HG03469 (cell line): ENCODE results near the gene CDCA4.

ENCODE experiments used
- ATAC-seq: cut with Tn5 transposase; IDR thresholded peaks from one replicate; pipeline ENCODE4 v1.9.1; 2021; ENCODE audit warnings: mild to moderate bottlenecking, moderate library complexity, moderate number of reproducible peaks; ENCODE audit not compliant: unreplicated experiment

CDCA4 gene

GRCh38 chr14:104993306-104993705 is 27.6 kb downstream of the CDCA4 start:
- no peak for ATAC-seq

DNA sequence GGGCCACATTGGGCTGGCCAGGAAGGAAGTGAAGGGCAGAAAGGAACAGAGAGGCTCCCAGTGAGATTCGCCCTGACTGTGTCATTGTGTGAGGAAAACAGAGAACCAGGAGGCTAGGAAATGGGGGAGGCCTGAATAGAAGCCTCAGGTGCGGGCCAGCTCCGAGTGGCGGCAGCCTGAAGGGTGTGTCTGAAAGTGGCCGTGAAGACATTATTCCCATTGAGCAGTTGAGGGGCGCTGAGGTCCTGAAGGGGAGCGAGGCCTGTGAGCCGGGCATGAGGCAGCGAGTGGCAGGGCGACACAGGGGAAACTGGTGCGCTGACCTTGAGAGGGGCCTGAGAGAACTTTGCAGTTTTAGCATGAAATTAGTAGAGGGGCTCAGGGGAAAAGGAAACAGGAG is 28.4 kb downstream of the CDCA4 start:
- ATAC-seq: no peak

- no peak for ATAC-seq
These were observed 29.0 kb downstream of the CDCA4 start for GRCh38 chr14:104991896-104992230.

- no peak for ATAC-seq
These were observed 31.0 kb downstream of the CDCA4 start for GRCh38 chr14:104989951-104990303.

GRCh38 chr14:104989236-104989950 is 31.5 kb downstream of the CDCA4 start:
- ATAC-seq: no peak

GRCh38 chr14:104986487-104987164 is 34.3 kb downstream of the CDCA4 start:
- ATAC-seq: no peak

- ATAC-seq: peak; percentile 82
These were observed 35.0 kb downstream of the CDCA4 start, which contains the start of gene CLBA1 for GRCh38 chr14:104985675-104986486. CLBA1 (plus strand) TSS chr14:104985788; CDS start chr14:104986432, 644 bp downstream.

GRCh38 chr14:104984056-104984894 is 36.6 kb downstream of the CDCA4 start:
- no peak for ATAC-seq

GRCh38 chr14:104983231-104983721 is 37.6 kb downstream of the CDCA4 start:
- no peak for ATAC-seq

DNA sequence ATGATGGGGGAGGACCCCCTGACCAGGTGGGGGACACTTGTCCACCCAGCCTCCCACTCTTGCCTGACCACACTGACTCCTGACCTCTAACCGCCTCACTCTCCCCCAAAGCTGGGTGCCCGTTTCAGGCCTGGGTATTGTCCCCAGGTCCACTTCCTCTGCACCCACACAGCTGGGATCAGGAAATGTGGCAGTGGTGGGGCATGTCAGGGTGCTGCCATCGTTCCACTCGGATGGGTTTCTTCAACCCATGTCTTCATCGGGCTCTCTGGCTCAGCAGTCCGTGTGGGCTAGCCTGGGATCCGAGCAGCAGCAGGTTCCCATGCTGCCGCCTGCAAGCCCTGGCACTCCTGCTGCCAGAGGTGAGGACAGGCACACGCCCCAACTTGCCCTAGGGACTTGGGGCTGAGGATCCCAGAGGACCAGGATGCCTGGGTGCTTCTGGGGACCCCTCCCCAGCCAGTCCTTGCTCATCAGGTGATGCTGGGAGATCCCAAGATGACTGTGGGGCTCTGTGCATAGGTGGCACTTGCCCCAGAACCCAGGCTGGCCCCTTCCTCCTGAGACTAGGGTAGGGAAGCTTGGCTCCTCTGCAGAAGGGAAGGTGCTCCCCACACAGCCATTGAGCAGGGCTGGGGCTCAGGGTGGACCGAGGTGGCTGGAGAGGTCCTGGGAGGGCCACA is 38.2 kb downstream of the CDCA4 start:
- no peak for ATAC-seq

DNA sequence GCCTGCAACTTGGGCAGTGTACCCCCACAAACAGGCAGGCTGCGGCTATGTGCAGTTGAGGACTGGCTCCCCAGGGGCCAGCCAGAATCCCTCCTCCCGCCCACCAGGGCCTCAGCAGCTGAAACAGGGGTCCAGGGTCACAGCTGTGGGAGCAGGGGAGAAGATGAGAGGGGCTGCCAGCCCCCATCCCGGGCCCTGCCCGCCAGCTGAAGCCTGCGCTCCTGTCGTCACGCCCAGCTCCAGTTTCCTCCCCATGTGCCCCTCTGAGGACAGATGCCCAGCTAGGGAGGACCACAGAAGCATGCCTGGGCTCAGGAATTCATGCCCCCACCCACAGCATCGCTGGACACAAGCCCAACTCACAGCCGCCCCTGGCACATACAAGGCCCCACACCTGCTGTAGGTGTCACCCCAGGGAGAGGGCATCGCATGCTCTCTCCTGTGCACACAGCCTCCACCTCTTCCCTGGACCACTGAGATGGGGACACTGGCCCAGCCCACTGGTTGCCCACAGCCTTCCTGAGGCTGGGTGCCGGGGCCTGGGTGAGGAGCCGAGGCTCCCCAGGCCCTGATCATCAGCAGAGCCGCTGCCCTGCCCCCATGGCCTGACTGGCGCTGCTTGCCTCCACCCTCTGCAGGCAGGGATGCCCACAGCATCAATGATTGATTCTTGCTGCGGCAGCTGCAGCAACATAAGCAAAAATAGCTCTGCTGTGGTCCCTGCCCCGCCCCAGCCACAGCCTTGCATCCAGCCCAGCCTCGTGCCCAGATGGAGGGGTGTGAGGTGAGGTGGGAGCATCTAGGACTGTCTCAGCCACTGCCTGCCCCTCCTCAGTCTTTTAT is 39.0 kb downstream of the CDCA4 start:
- no peak for ATAC-seq

- no peak for ATAC-seq
These were observed 40.0 kb downstream of the CDCA4 start for GRCh38 chr14:104980611-104981531.

DNA sequence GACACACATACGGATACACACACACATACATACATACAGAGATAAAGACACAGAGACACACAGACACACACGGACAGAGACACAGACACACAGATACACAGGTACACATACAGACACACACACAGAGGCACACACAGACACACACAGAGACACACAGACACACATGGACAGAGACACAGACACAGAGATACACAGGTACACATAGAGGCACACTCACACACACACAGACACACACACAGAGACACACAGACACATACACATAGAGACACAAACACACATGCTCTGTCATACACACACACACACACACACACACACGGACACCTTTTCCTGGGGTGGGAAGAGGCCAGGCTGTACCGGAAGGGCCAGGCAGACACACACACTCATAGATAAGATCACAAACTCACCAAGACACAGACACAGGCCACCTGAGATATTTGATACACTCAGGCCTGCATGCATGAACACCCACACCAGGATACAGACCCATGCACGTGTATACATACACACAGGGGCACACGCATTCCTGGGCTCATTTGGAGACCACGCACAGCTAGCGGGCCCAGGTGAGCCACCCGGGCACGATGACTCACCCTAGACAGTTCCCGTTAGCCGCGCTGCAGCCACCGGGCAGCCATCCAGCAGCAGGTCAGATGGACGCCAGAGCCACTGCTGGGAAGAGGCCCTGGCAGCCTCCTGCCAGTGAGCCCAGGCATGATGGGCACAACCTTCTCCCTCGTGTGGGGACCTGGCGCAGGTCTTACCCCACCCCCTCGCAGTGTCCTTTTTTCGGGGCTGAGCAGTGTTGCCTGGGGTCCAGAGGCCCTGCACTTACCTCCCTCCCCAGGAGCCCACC is 40.9 kb downstream of the CDCA4 start:
- no peak for ATAC-seq

DNA sequence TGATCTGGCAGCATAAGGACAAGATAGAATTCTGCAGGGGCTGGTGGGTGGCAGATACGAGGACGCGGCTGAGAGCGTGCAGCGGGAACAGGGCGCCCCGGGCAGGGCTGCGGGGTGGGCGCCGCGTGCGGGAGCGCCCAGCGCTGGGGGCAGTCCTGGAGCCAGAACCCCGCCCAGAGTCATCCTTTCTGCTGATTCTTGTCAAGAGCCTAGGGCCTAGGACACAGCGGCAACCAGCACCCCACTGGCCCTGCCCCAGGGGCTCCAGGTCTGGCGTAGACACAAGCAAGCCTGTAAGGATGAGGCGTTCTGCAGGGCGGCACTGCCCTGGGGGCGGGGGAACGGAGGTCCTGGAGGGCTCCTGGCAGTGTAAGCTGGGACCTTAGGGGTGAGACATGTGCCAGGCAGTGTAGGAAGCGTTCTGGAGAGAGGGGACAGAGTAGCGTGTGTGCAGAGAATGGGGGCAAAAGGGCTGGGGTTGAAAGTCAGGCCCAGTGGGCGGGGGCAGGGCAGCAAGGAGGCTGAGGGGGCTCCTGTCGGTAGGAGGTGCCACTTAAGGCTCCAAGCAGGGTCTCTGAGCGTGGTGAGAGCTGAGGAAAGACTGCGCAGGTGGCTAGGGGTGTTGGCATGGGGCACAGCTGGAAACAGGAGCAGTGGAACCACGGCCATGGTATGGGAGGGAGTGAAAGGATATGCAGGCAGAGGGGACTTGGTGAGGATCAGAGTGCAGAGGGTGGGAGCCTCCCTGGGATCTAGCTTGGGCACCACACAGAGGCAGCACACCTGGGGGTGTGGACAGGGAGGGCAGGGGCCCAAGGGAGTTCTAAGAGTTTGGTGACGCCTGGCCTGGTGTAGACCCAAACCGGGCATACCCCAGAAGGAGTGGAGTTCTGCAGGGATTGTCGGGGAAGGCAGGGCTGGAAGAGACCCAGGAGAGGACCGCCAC is 41.9 kb downstream of the CDCA4 start:
- ATAC-seq: no peak

DNA sequence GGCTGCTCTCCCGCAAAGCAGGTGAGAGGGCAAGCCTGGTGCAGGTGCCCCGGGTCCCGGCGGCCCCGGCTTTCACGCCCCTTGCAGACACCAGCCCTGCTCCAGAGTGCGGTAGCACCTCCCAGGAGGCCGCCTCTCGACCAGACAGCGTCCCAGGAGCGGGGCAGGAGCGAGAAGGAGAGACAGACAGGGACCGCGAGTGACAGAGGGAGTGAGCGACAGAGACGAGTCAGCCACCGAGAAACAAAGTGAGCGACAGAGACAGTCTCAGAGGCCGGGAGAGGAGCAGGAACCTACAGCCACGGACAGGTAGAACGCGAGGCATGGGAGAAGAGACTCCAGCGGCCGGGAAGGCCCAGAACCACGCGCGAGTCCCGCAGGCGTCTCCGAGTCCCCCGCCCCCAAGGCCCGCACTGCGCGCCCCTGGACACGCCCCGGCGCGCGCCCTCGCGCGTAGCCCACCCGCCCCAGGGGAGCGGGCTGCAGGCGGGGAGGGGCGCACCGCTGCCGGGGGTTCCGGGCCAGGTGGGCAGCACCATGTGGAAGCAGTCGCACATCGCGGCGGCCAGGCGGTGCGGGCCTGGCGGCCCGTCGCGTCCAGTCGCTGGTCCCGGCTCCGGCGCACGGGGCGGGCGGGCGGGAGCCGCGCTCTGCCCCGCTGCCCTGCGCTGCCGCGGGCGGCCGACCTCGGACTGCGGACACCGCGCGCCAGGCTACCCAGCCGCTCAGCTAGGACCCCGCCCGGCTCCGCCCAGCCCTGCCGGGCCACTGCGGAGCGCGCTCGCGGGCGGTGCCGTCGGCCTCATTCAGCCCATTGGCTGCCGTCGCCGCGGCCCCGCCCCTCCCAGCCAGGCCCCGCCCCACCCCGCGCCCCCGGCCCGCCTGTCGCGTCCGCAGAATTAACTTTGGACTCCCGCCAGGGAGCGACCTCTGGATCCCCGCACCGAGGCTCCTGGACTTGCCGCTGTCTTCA is 42.9 kb downstream of the CDCA4 start, which contains the start of gene AHNAK2:
Gene AHNAK2, minus strand, starts transcription at position 694 of the 973 bp plus-strand sequence. Its CDS starts 137 bp downstream, at position 557.
- ATAC-seq: no peak
